HG02870 (cell line): ENCODE results near the gene PHF12.

Experiments used
- ATAC-seq: cut with Tn5 transposase; IDR thresholded peaks from one replicate; pipeline ENCODE4 v1.9.1; 2021; ENCODE audit warnings: mild to moderate bottlenecking, moderate library complexity; ENCODE audit not compliant: unreplicated experiment

Gene PHF12

GRCh38 chr17:28955408-28955807, 4.1 kb upstream of the PHF12 start:
- no peak for ATAC-seq

GRCh38 chr17:28954886-28955285, 3.6 kb upstream of the PHF12 start:
- ATAC-seq, result no peak

- ATAC-seq, result no peak
Observed at GRCh38 chr17:28953444-28954118, 2.3 kb upstream of the PHF12 start.

GRCh38 chr17:28951991-28952975, 965 bp upstream of the PHF12 start:
- peak; percentile 65 for ATAC-seq

GRCh38 chr17:28950752-28951427, 428 bp downstream of the PHF12 start:
- no peak for ATAC-seq

GRCh38 chr17:28950017-28950751, 1.1 kb downstream of the PHF12 start:
- ATAC-seq, result no peak

- ATAC-seq, result no peak
Observed at GRCh38 chr17:28949185-28950016, 1.9 kb downstream of the PHF12 start.

GRCh38 chr17:28948873-28949184, 2.5 kb downstream of the PHF12 start:
- no peak for ATAC-seq

GRCh38 chr17:28948342-28948741, 3.0 kb downstream of the PHF12 start:
- ATAC-seq, result no peak

GRCh38 chr17:28947639-28948038, 3.7 kb downstream of the PHF12 start:
- ATAC-seq, result no peak

- ATAC-seq, result no peak
Observed at GRCh38 chr17:28946239-28946638, 5.1 kb downstream of the PHF12 start.

GRCh38 chr17:28944862-28945741, 6.2 kb downstream of the PHF12 start:
- ATAC-seq, result no peak

- ATAC-seq, result no peak
Observed at GRCh38 chr17:28944343-28944742, 7.0 kb downstream of the PHF12 start.

- ATAC-seq, result no peak
Observed at GRCh38 chr17:28942925-28943324, 8.4 kb downstream of the PHF12 start.

GRCh38 chr17:28941251-28941650, 10.1 kb downstream of the PHF12 start:
- ATAC-seq, result no peak

GRCh38 chr17:28940675-28941074, 10.6 kb downstream of the PHF12 start:
- no peak for ATAC-seq

- no peak for ATAC-seq
Observed at GRCh38 chr17:28940142-28940541, 11.2 kb downstream of the PHF12 start.

- no peak for ATAC-seq
Observed at GRCh38 chr17:28938552-28938951, 12.8 kb downstream of the PHF12 start.
